B cell (primary cell): Measurements from ENCODE around the gene REST.
"Not testable (repeated sequence)": the region's sequence is repeated elsewhere in the genome, so short reads cannot be mapped to it uniquely, and the experiment has no call there.

Source experiments
- EZH2 ChIP-seq: IDR thresholded peaks from 2 replicates; pipeline ENCODE4 v1.6.1; 2012; ENCODE audit warnings: borderline replicate concordance, low read depth, mild to moderate bottlenecking, moderate library complexity, low read length; ENCODE audit not compliant: insufficient read depth, poor library complexity, severe bottlenecking
- TF ChIP-seq, protein P1 (sequence below): fragments of 200-600 bp; IDR thresholded peaks from one replicate; pipeline ENCODE4 v1.8.0; 2022; ENCODE audit warnings: antibody characterized with exemption, mild to moderate bottlenecking

DNA sequence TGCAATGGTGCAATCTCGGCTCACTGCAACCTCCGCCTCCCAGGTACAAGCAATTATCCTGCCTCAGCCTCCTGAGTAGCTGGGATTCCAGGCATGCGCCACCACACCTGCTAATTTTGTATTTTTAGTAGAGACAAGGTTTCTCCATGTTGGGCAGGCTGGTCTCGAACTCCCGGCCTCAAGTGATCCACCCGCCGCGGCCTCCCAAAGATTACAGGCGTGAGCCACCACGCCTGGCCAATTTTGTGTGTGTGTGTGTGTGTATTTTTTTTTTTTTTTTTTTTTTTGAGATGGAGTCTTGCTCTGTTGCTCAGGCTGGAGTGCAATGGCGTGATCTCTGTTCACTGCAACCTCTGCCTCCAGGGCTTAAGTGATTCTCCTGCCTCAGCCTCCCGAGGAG, 7.3 kb downstream of the REST start:
- not testable (repeated sequence) for TF ChIP-seq EZH2
- TF ChIP-seq, protein P1, sequence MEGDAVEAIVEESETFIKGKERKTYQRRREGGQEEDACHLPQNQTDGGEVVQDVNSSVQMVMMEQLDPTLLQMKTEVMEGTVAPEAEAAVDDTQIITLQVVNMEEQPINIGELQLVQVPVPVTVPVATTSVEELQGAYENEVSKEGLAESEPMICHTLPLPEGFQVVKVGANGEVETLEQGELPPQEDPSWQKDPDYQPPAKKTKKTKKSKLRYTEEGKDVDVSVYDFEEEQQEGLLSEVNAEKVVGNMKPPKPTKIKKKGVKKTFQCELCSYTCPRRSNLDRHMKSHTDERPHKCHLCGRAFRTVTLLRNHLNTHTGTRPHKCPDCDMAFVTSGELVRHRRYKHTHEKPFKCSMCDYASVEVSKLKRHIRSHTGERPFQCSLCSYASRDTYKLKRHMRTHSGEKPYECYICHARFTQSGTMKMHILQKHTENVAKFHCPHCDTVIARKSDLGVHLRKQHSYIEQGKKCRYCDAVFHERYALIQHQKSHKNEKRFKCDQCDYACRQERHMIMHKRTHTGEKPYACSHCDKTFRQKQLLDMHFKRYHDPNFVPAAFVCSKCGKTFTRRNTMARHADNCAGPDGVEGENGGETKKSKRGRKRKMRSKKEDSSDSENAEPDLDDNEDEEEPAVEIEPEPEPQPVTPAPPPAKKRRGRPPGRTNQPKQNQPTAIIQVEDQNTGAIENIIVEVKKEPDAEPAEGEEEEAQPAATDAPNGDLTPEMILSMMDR: not testable (repeated sequence)
